Ascending aorta (tissue), 2 donors: ENCODE results near the gene PAX3. TPM values are rescaled to one million over a fixed set of nuclear protein-coding genes. Genes with fewer than 3 reads are reported as not detected.

Experiments used
- DNase-seq, 2 donors: peaks; one replicate each; pipeline ENCODE4 v3.0.0-alpha.2; 2019; ENCODE audit warnings: low spot score in 2 of 2
- H3K27ac ChIP-seq, 2 donors: fragments of 200-600 bp; sonication (generic); one replicate each; pipeline ENCODE4 v1.5.1; 2016 to 2017; ENCODE audit warnings: mild to moderate bottlenecking in 1 of 2
- H3K27me3 ChIP-seq: fragments of 200-600 bp; sonication (generic); one replicate; pipeline ENCODE4 v1.5.1; 2017
- H3K36me3 ChIP-seq, 2 donors: fragments of 200-600 bp; sonication (generic); one replicate each; pipeline ENCODE4 v1.5.1; 2016
- H3K4me1 ChIP-seq, 2 donors: fragments of 200-600 bp; sonication (generic); one replicate each; pipeline ENCODE4 v1.5.1; 2016 to 2017; ENCODE audit warnings: mild to moderate bottlenecking in 1 of 2
- H3K4me3 ChIP-seq, 2 donors: fragments of 200-600 bp; sonication (generic); one replicate each; pipeline ENCODE4 v1.5.1; 2016 to 2017; ENCODE audit warnings: mild to moderate bottlenecking in 1 of 2
- H3K9me3 ChIP-seq, 2 donors: fragments of 200-600 bp; sonication (generic); one replicate each; pipeline ENCODE4 v1.5.1; 2016
- CTCF ChIP-seq, 3 experiments: fragments of 200-600 bp in 2 of 3; fragments of 450-650 bp in 1 of 3; sonication (generic) in 2 of 3; IDR thresholded peaks; one replicate each; pipeline ENCODE4 v1.5.1; 2016 to 2019; ENCODE audit warnings: antibody characterized with exemption in 3 of 3, mild to moderate bottlenecking in 1 of 3, moderate library complexity in 1 of 3
- intact Hi-C: fragments of 100-400 bp; cut with DNase I; formaldehyde crosslinking; loops from one replicate; pipeline ENCODE4 v1.15.1; 2023
- total RNA-seq: library from RNA; depleted of rRNA; stranded (reverse); fragments of >200 nt; gene quantifications from one replicate; pipeline ENCODE4 v1.1.0, GENCODE V29; 2016

PAX3 gene
- total RNA-seq, 1 donor from 2014 or later = not detected

GRCh38 chr2:222302178-222303018, 3.6 kb upstream of the PAX3 start:
- no peaks in the 10 kb centered on the region for H3K9me3 ChIP-seq
- TF ChIP-seq CTCF (IDR thresholded peaks at IDR 0.05) = no peak
- no peak overlapping the region for H3K27ac ChIP-seq
- no peak for DNase-seq
- intact Hi-C loops = no loop called here
- no peak overlapping the region for H3K4me3 ChIP-seq
- peaks cover 5 to 18% of the 10 kb centered on the region in 2 donors for H3K4me1 ChIP-seq
- no peaks in the 10 kb centered on the region for H3K36me3 ChIP-seq
- H3K27me3 ChIP-seq = peaks cover 66% of the 10 kb centered on the region

DNA sequence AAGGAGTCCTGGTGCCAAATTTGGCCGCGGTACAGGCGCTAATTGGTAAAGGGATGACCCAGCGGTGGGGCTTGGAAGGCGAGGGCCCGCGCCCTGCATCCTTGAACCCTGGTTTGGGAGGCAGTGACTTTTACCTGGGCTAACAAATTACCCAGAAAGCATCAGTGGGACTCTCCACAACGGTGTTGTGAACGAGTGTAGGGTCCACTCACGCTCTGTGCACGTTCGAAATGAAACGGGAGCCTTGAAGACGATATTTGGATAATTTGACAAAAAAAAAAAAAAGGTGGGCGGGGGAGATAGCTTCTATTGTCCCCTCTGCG, 3.0 kb upstream of the PAX3 start:
- no peak for DNase-seq
- no peak for TF ChIP-seq CTCF (IDR thresholded peaks at IDR 0.05)
- intact Hi-C loops = no loop called here
- no peaks in the 10 kb centered on the region for H3K9me3 ChIP-seq
- no peaks in the 10 kb centered on the region for H3K36me3 ChIP-seq
- H3K27ac ChIP-seq = no peak overlapping the region
- peaks cover 64% of the 10 kb centered on the region for H3K27me3 ChIP-seq
- no peak overlapping the region for H3K4me3 ChIP-seq
- H3K4me1 ChIP-seq = peaks cover 5 to 18% of the 10 kb centered on the region in 2 donors

DNA sequence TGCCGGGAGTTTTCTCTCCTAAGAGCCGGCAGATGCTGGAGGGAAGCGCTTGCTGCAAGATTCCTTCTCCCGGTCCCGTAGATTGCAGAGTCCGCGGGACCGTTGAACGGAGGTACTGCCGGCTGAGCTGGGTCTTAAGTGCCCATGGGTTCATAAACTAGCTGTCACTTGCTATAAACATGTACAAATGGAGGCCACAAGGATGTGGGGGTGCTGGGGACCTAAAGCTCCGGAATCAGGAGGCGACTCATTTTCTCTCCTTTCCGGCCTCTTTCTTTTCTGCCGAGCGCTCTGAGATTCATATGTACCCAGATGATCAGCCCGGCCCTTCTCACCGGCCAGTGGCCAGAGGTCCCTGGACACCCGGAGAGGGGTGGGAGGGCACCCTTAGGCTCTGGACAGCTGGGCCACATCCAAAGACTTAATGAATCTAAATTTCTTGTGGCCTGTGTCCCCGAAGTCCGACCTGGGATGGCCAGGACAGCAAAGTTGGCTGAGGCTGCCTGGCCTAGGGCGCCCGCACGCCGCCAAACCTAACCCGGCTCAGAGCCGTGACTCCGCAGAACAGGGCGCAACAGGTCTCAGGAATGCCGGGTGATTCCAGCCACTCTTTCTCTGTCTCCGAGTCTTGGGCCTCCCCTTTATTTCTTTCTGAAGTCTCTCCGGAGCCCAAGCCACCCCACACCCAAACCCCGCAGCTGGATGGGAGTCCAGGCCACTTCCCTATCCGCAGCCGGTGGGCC, 2.4 kb upstream of the PAX3 start:
- intact Hi-C loops = no loop called here

GRCh38 chr2:222300726-222301052, 1.9 kb upstream of the PAX3 start:
- H3K4me1 ChIP-seq = peaks cover 5 to 14% of the 10 kb centered on the region in 2 donors
- intact Hi-C loops = no loop called here

More for the DNA sequence above, 2.4 kb upstream of the PAX3 start:
- peaks cover 59% of the 10 kb centered on the region for H3K27me3 ChIP-seq
- peaks cover 5 to 15% of the 10 kb centered on the region in 2 donors for H3K4me1 ChIP-seq
- no peak for DNase-seq
- H3K36me3 ChIP-seq = no peaks in the 10 kb centered on the region
- H3K27ac ChIP-seq = no peak overlapping the region
- no peaks in the 10 kb centered on the region for H3K9me3 ChIP-seq
- H3K4me3 ChIP-seq = no peak overlapping the region
- TF ChIP-seq CTCF (IDR thresholded peaks at IDR 0.05) = no peak

More at GRCh38 chr2:222300726-222301052, 1.9 kb upstream of the PAX3 start:
- Histone ChIP-seq H3K27me3 (peaks cover 55% of the 10 kb centered on the region), H3K27ac (no peak overlapping the region), H3K4me3 (no peak overlapping the region), H3K9me3 (no peaks in the 10 kb centered on the region), H3K36me3 (no peaks in the 10 kb centered on the region)
- no peak for TF ChIP-seq CTCF (IDR thresholded peaks at IDR 0.05)
- DNase-seq = no peak
